ENCODE measurements around the gene SNUPN. TPM values are rescaled to one million over a fixed set of nuclear protein-coding genes. Genes with fewer than 3 reads are reported as not detected.

SNUPN gene
- total RNA-seq (31.3 and 32.7 TPM in 2 replicates), polyA plus RNA-seq (32.1 and 35.9 TPM in 2 replicates), polyA minus RNA-seq (ENCODE audit: low replicate concordance) (4.9 and 13.0 TPM in 2 replicates)
- 24.7 and 30.6 TPM in 2 replicates for polyA plus RNA-seq (2012)

- Histone ChIP-seq H3K27ac (ENCODE audit: insufficient read depth, low read length) (peak within 1 kb of the TSS; percentile 67), H3K9ac (ENCODE audit: insufficient read depth, low read length) (peak within 1 kb of the TSS; percentile 78), H4K20me1 (ENCODE audit: control insufficient read depth, extremely low read depth, insufficient read depth, low read length) (no peaks in the 10 kb centered on the region), H3K27me3 (ENCODE audit: control insufficient read depth, insufficient read depth, low read length) (no peaks in the 10 kb centered on the region), H3K4me2 (ENCODE audit: extremely low read depth, insufficient read depth, low read length) (peak within 1 kb of the TSS; percentile 94), H2AFZ (ENCODE audit: low read length) (peak within 1 kb of the TSS; percentile 87), H3K9me3 (ENCODE audit: control insufficient read depth, insufficient read depth, low read depth, low read length) (no peaks in the 10 kb centered on the region), H3K79me2 (ENCODE audit: control insufficient read depth, insufficient read depth, low read length) (peaks cover 2% of the 10 kb centered on the region), H3K4me3 (replicated peaks in 1 of 4; ENCODE audit: control extremely low read depth in 1 of 4, insufficient read depth in 1 of 4, low read depth in 3 of 4, low read length in 4 of 4) (peak within 1 kb of the TSS; percentile 44 to 88 (median 71)), H3K4me1 (ENCODE audit: control insufficient read depth, extremely low read depth, insufficient read depth, low read length) (peaks cover 9% of the 10 kb centered on the region), H3K36me3 (ENCODE audit: control insufficient read depth, insufficient read depth, low read length) (no peaks in the 10 kb centered on the region)
- TF ChIP-seq CTCF (conservative IDR thresholded peaks at IDR 0.05 in 1 of 2, IDR thresholded peaks at IDR 0.05 in 1 of 2; ENCODE audit: low read depth in 1 of 2, low read length in 2 of 2) (no peak), EZH2 (IDR thresholded peaks at IDR 0.05; ENCODE audit: low read length, missing control alignments) (no peak)
- DNase-seq (ENCODE audit: low read depth in 2 of 2): peak; percentile 89 to 93
These were observed at the start of gene SNUPN for GRCh38 chr15:75625542-75626347. Gene SNUPN (minus strand): TSS chr15:75625725. CDS start chr15:75621051, 4,674 bp downstream.

- Histone ChIP-seq H3K4me1 (ENCODE audit: control insufficient read depth, extremely low read depth, insufficient read depth, low read length) (peaks cover 26% of the 10 kb centered on the region), H2AFZ (ENCODE audit: low read length) (no peak overlapping the region), H4K20me1 (ENCODE audit: control insufficient read depth, extremely low read depth, insufficient read depth, low read length) (no peaks in the 10 kb centered on the region), H3K36me3 (ENCODE audit: control insufficient read depth, insufficient read depth, low read length) (peaks cover 18% of the 10 kb centered on the region), H3K4me2 (ENCODE audit: extremely low read depth, insufficient read depth, low read length) (no peak overlapping the region), H3K27ac (ENCODE audit: insufficient read depth, low read length) (no peak overlapping the region), H3K9me3 (ENCODE audit: control insufficient read depth, insufficient read depth, low read depth, low read length) (no peaks in the 10 kb centered on the region), H3K9ac (ENCODE audit: insufficient read depth, low read length) (no peak overlapping the region), H3K27me3 (ENCODE audit: control insufficient read depth, insufficient read depth, low read length) (no peaks in the 10 kb centered on the region), H3K79me2 (ENCODE audit: control insufficient read depth, insufficient read depth, low read length) (no peaks in the 10 kb centered on the region), H3K4me3 (replicated peaks in 1 of 4; ENCODE audit: control extremely low read depth in 1 of 4, insufficient read depth in 1 of 4, low read depth in 3 of 4, low read length in 4 of 4) (no peak overlapping the region)
- no peak for DNase-seq (ENCODE audit: low read depth in 2 of 2)
- TF ChIP-seq EZH2 (IDR thresholded peaks at IDR 0.05; ENCODE audit: low read length, missing control alignments): no peak
- no peak for TF ChIP-seq CTCF (conservative IDR thresholded peaks at IDR 0.05 in 1 of 2, IDR thresholded peaks at IDR 0.05 in 1 of 2; ENCODE audit: low read depth in 1 of 2, low read length in 2 of 2)
These were observed 48.8 kb upstream of the SNUPN start for GRCh38 chr15:75674366-75674765.

GRCh38 chr15:75673426-75674235 is 48.1 kb upstream of the SNUPN start:
- Histone ChIP-seq H3K9me3 (ENCODE audit: control insufficient read depth, insufficient read depth, low read depth, low read length) (no peaks in the 10 kb centered on the region), H3K36me3 (ENCODE audit: control insufficient read depth, insufficient read depth, low read length) (peaks cover 12% of the 10 kb centered on the region), H3K4me1 (ENCODE audit: control insufficient read depth, extremely low read depth, insufficient read depth, low read length) (peaks cover 31% of the 10 kb centered on the region), H3K79me2 (ENCODE audit: control insufficient read depth, insufficient read depth, low read length) (no peaks in the 10 kb centered on the region), H4K20me1 (ENCODE audit: control insufficient read depth, extremely low read depth, insufficient read depth, low read length) (no peaks in the 10 kb centered on the region), H3K27me3 (ENCODE audit: control insufficient read depth, insufficient read depth, low read length) (no peaks in the 10 kb centered on the region), H3K27ac (ENCODE audit: insufficient read depth, low read length) (peak overlapping the region; percentile 83), H3K9ac (ENCODE audit: insufficient read depth, low read length) (peak overlapping the region; percentile 41), H2AFZ (ENCODE audit: low read length) (no peak overlapping the region), H3K4me3 (replicated peaks in 1 of 4; ENCODE audit: control extremely low read depth in 1 of 4, insufficient read depth in 1 of 4, low read depth in 3 of 4, low read length in 4 of 4) (no peak overlapping the region), H3K4me2 (ENCODE audit: extremely low read depth, insufficient read depth, low read length) (peak overlapping the region; percentile 23)
- peak; percentile 68 to 69 for DNase-seq (ENCODE audit: low read depth in 2 of 2)
- TF ChIP-seq EZH2 (IDR thresholded peaks at IDR 0.05; ENCODE audit: low read length, missing control alignments): no peak
- TF ChIP-seq CTCF (conservative IDR thresholded peaks at IDR 0.05 in 1 of 2, IDR thresholded peaks at IDR 0.05 in 1 of 2; ENCODE audit: low read depth in 1 of 2, low read length in 2 of 2): no peak
